ENCODE measurements around the gene TAMM41. TPM values are rescaled to one million over a fixed set of nuclear protein-coding genes. Genes with fewer than 3 reads are reported as not detected.
A peak's percentile ranks its signal among the peaks of the same experiment; 100 is the strongest.

TAMM41 gene
- total and polyA plus RNA-seq, 9 of the 15 experiments (the other 6 are each of a cell fraction or from before 2014, with no cell fraction given) = 8.6 to 74.6 (median 29.3) TPM

DNA sequence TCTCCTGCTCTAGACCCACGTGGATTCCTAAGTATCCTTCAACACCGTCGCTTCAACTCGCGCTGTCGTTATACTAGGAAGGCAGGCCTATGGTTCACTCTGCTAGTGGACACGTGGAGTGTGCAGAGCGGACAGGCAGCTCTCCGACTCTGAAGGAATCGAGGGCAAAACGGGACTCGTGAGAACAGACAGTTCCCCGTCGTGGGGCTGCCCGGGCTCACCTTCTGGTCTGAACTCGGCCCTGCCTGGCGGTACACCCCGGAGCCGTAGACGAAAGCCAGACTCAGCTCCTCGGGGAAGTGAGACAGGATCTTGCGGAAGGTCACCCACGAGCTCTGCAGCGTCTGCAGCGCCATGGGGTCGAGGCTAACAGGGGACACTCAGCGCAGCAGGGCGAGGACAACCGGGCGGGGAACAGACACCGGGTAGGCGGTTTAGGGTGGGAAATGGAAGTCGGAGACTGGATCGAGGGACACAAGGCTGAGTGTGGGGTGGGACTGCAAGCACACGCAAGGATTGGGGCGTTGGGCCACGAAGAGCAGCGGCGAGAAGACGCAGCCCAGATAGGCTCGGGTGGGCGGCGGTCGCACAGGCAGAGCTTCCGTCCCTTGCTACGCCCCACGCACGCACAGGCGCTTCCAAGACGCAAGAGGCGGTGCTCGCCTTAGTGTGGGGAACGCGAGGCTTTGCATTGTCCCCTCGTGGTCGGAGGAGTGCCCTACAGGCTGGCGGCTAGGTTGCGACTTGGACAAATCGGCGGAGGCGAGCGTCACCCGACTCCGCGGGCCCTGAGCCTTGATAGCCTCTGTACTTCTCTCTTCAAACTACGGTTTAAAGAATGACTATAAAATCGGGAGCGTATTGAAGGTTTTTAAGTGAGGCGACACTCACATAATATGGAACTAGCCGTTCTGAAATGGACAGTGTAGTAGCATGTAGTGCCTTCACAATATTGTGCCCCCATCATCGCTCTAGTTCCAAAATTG lies at the start of gene TAMM41 (continued):
- TF ChIP-seq, protein P1, sequence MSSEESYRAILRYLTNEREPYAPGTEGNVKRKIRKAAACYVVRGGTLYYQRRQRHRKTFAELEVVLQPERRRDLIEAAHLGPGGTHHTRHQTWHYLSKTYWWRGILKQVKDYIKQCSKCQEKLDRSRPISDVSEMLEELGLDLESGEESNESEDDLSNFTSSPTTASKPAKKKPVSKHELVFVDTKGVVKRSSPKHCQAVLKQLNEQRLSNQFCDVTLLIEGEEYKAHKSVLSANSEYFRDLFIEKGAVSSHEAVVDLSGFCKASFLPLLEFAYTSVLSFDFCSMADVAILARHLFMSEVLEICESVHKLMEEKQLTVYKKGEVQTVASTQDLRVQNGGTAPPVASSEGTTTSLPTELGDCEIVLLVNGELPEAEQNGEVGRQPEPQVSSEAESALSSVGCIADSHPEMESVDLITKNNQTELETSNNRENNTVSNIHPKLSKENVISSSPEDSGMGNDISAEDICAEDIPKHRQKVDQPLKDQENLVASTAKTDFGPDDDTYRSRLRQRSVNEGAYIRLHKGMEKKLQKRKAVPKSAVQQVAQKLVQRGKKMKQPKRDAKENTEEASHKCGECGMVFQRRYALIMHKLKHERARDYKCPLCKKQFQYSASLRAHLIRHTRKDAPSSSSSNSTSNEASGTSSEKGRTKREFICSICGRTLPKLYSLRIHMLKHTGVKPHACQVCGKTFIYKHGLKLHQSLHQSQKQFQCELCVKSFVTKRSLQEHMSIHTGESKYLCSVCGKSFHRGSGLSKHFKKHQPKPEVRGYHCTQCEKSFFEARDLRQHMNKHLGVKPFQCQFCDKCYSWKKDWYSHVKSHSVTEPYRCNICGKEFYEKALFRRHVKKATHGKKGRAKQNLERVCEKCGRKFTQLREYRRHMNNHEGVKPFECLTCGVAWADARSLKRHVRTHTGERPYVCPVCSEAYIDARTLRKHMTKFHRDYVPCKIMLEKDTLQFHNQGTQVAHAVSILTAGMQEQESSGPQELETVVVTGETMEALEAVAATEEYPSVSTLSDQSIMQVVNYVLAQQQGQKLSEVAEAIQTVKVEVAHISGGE (CRISPR knock-in tag; IDR thresholded peaks at IDR 0.05) = peak in 2 of 3 experiments; percentile 21 to 66; a peak in 2 of 6 replicates
- TF ChIP-seq KAT2B (IDR thresholded peaks at IDR 0.05; ENCODE audit: low read depth, low read length) = no peak
- peak; percentile 71; the same call in 1 of the 2 replicates for TF ChIP-seq CAMTA2 (CRISPR knock-in tag; conservative IDR thresholded peaks at IDR 0.05)
- TF ChIP-seq, protein P2, sequence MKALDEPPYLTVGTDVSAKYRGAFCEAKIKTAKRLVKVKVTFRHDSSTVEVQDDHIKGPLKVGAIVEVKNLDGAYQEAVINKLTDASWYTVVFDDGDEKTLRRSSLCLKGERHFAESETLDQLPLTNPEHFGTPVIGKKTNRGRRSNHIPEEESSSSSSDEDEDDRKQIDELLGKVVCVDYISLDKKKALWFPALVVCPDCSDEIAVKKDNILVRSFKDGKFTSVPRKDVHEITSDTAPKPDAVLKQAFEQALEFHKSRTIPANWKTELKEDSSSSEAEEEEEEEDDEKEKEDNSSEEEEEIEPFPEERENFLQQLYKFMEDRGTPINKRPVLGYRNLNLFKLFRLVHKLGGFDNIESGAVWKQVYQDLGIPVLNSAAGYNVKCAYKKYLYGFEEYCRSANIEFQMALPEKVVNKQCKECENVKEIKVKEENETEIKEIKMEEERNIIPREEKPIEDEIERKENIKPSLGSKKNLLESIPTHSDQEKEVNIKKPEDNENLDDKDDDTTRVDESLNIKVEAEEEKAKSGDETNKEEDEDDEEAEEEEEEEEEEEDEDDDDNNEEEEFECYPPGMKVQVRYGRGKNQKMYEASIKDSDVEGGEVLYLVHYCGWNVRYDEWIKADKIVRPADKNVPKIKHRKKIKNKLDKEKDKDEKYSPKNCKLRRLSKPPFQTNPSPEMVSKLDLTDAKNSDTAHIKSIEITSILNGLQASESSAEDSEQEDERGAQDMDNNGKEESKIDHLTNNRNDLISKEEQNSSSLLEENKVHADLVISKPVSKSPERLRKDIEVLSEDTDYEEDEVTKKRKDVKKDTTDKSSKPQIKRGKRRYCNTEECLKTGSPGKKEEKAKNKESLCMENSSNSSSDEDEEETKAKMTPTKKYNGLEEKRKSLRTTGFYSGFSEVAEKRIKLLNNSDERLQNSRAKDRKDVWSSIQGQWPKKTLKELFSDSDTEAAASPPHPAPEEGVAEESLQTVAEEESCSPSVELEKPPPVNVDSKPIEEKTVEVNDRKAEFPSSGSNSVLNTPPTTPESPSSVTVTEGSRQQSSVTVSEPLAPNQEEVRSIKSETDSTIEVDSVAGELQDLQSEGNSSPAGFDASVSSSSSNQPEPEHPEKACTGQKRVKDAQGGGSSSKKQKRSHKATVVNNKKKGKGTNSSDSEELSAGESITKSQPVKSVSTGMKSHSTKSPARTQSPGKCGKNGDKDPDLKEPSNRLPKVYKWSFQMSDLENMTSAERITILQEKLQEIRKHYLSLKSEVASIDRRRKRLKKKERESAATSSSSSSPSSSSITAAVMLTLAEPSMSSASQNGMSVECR (CRISPR knock-in tag; IDR thresholded peaks at IDR 0.05) = peak; percentile 95
- TF ChIP-seq ETV1 (tag; conservative IDR thresholded peaks at IDR 0.05; ENCODE audit: low read depth) = peak; percentile 67
- TF ChIP-seq SMC3 (conservative IDR thresholded peaks at IDR 0.05; ENCODE audit: insufficient read depth, low read depth, low read length) = 0 out of 2 replicates have a peak, but pooled peaks have one; percentile 40
- TF ChIP-seq SAP30 (IDR thresholded peaks at IDR 0.05; ENCODE audit: borderline replicate concordance, insufficient read depth, low read depth, low read length, poor library complexity, severe bottlenecking) = peak; percentile 69
- TF ChIP-seq, protein P3, sequence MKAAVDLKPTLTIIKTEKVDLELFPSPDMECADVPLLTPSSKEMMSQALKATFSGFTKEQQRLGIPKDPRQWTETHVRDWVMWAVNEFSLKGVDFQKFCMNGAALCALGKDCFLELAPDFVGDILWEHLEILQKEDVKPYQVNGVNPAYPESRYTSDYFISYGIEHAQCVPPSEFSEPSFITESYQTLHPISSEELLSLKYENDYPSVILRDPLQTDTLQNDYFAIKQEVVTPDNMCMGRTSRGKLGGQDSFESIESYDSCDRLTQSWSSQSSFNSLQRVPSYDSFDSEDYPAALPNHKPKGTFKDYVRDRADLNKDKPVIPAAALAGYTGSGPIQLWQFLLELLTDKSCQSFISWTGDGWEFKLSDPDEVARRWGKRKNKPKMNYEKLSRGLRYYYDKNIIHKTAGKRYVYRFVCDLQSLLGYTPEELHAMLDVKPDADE (conservative IDR thresholded peaks at IDR 0.05; ENCODE audit: control insufficient read depth, low read depth, low read length) = peak; percentile 80
- TF ChIP-seq XRCC3 (IDR thresholded peaks at IDR 0.05) = no peak

Measured in K562 (cell line).